SK-N-SH treated with all-trans-retinoic acid at 6 μM for 48 hours (cell line): ENCODE data around the gene ASIC1.

ENCODE experiments used
- ARNTL ChIP-seq: fragments of 450-650 bp; formaldehyde crosslinking; IDR thresholded peaks from 2 replicates; pipeline ENCODE4 v1.5.0; 2020; ENCODE audit warnings: low read depth, mild to moderate bottlenecking, moderate library complexity, borderline replicate concordance
- ESRRG ChIP-seq: fragments of 250-450 bp; sonication (Bioruptor Pico); IDR thresholded peaks from 2 replicates; pipeline ENCODE4 v1.6.1; 2021; ENCODE audit warnings: mild to moderate bottlenecking
- GLIS3 ChIP-seq: fragments of 250-450 bp; sonication (Bioruptor Pico); IDR thresholded peaks from 2 replicates; pipeline ENCODE4 v1.5.0; 2020; ENCODE audit warnings: mild to moderate bottlenecking, moderate library complexity
- RARB ChIP-seq: fragments of 250-450 bp; sonication (Bioruptor Pico); IDR thresholded peaks from 2 replicates; pipeline ENCODE4 v1.8.0; 2021; ENCODE audit warnings: mild to moderate bottlenecking, moderate library complexity
- SNAI2 ChIP-seq: fragments of 250-450 bp; sonication (Bioruptor Pico); IDR thresholded peaks from 2 replicates; pipeline ENCODE4 v1.5.0; 2020; ENCODE audit warnings: mild to moderate bottlenecking, moderate library complexity
- TOX ChIP-seq: fragments of 250-450 bp; sonication (Bioruptor Pico); IDR thresholded peaks from 2 replicates; pipeline ENCODE4 v1.8.0; 2021; ENCODE audit warnings: mild to moderate bottlenecking, moderate library complexity, borderline replicate concordance
- ZFP3 ChIP-seq: fragments of 250-450 bp; sonication (Bioruptor Pico); IDR thresholded peaks from 2 replicates; pipeline ENCODE4 v1.5.0; 2020; ENCODE audit warnings: mild to moderate bottlenecking, moderate library complexity
- ZFP30 ChIP-seq: fragments of 450-650 bp; formaldehyde crosslinking; IDR thresholded peaks from 2 replicates; pipeline ENCODE4 v1.5.0; 2022; ENCODE audit warnings: mild to moderate bottlenecking, moderate library complexity
- ZNF70 ChIP-seq: fragments of 450-650 bp; formaldehyde crosslinking; IDR thresholded peaks from 2 replicates; pipeline ENCODE4 v1.5.0; 2020; ENCODE audit warnings: mild to moderate bottlenecking, moderate library complexity
- TF ChIP-seq, protein P1 (sequence below): fragments of 250-450 bp; sonication (Bioruptor Pico); IDR thresholded peaks from 2 replicates; pipeline ENCODE4 v1.8.0; 2021; ENCODE audit warnings: low read depth, mild to moderate bottlenecking, moderate library complexity, borderline replicate concordance
- TF ChIP-seq, protein P2 (sequence below): fragments of 250-450 bp; sonication (Bioruptor Pico); IDR thresholded peaks from 2 replicates; pipeline ENCODE4 v1.5.1; 2020; ENCODE audit warnings: low read depth, mild to moderate bottlenecking, moderate library complexity
- TF ChIP-seq, protein P3 (sequence below): fragments of 250-450 bp; sonication (Bioruptor Pico); IDR thresholded peaks from 2 replicates; pipeline ENCODE4 v1.8.0; 2020; ENCODE audit warnings: mild to moderate bottlenecking, moderate library complexity, borderline replicate concordance
- TF ChIP-seq, protein P4 (sequence below): fragments of 250-450 bp; sonication (Bioruptor Pico); IDR thresholded peaks from 2 replicates; pipeline ENCODE4 v1.5.1; 2021; ENCODE audit warnings: mild to moderate bottlenecking, moderate library complexity

DNA sequence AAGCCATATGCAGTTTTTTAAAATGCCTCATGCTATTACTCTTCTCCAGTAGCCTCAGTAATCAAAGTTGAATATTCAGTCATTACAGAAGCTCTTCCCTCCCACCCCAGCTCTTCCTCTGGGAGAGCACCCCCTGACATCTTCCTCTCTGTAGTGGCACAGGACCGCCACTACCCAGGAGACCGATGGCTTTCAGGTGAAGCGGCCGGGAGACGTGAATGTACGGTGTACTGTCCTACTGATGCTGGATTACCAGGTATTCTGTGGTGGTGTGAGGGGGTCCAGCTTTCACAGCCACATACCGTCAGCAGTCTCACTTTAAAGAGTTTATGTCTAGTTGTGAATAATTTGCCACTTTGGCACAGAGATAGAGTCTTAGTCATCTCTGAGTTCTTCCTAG lies 32.3 kb downstream of the ASIC1 start:
- TF ChIP-seq, protein P1, sequence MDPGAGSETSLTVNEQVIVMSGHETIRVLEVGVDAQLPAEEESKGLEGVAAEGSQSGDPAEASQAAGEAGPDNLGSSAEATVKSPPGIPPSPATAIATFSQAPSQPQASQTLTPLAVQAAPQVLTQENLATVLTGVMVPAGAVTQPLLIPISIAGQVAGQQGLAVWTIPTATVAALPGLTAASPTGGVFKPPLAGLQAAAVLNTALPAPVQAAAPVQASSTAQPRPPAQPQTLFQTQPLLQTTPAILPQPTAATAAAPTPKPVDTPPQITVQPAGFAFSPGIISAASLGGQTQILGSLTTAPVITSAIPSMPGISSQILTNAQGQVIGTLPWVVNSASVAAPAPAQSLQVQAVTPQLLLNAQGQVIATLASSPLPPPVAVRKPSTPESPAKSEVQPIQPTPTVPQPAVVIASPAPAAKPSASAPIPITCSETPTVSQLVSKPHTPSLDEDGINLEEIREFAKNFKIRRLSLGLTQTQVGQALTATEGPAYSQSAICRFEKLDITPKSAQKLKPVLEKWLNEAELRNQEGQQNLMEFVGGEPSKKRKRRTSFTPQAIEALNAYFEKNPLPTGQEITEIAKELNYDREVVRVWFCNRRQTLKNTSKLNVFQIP (CRISPR knock-in tag): no peak
- TF ChIP-seq ZFP30 (no peak), ZFP3 (no peak), GLIS3 (no peak), ZNF70 (CRISPR knock-in tag) (no peak), ARNTL (CRISPR knock-in tag) (no peak), ESRRG (CRISPR knock-in tag) (no peak), RARB (no peak), SNAI2 (no peak), TOX (CRISPR knock-in tag) (no peak)
- TF ChIP-seq, protein P2, sequence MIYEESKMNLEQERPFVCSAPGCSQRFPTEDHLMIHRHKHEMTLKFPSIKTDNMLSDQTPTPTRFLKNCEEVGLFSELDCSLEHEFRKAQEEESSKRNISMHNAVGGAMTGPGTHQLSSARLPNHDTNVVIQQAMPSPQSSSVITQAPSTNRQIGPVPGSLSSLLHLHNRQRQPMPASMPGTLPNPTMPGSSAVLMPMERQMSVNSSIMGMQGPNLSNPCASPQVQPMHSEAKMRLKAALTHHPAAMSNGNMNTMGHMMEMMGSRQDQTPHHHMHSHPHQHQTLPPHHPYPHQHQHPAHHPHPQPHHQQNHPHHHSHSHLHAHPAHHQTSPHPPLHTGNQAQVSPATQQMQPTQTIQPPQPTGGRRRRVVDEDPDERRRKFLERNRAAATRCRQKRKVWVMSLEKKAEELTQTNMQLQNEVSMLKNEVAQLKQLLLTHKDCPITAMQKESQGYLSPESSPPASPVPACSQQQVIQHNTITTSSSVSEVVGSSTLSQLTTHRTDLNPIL (CRISPR knock-in tag): no peak
- TF ChIP-seq, protein P3, sequence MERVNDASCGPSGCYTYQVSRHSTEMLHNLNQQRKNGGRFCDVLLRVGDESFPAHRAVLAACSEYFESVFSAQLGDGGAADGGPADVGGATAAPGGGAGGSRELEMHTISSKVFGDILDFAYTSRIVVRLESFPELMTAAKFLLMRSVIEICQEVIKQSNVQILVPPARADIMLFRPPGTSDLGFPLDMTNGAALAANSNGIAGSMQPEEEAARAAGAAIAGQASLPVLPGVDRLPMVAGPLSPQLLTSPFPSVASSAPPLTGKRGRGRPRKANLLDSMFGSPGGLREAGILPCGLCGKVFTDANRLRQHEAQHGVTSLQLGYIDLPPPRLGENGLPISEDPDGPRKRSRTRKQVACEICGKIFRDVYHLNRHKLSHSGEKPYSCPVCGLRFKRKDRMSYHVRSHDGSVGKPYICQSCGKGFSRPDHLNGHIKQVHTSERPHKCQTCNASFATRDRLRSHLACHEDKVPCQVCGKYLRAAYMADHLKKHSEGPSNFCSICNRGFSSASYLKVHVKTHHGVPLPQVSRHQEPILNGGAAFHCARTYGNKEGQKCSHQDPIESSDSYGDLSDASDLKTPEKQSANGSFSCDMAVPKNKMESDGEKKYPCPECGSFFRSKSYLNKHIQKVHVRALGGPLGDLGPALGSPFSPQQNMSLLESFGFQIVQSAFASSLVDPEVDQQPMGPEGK (CRISPR knock-in tag): no peak
- TF ChIP-seq, protein P4, sequence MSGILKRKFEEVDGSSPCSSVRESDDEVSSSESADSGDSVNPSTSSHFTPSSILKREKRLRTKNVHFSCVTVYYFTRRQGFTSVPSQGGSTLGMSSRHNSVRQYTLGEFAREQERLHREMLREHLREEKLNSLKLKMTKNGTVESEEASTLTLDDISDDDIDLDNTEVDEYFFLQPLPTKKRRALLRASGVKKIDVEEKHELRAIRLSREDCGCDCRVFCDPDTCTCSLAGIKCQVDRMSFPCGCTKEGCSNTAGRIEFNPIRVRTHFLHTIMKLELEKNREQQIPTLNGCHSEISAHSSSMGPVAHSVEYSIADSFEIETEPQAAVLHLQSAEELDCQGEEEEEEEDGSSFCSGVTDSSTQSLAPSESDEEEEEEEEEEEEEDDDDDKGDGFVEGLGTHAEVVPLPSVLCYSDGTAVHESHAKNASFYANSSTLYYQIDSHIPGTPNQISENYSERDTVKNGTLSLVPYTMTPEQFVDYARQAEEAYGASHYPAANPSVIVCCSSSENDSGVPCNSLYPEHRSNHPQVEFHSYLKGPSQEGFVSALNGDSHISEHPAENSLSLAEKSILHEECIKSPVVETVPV (CRISPR knock-in tag): no peak
